HepG2 (cell line): ENCODE results near the gene ATRNL1. TPM values are rescaled to one million over a fixed set of nuclear protein-coding genes. Genes with fewer than 3 reads are reported as not detected.
"Not testable (repeated sequence)": the region's sequence is repeated elsewhere in the genome, so short reads cannot be mapped to it uniquely, and the experiment has no call there.

ENCODE experiments used
- ATAC-seq: fragments of 200-7000 bp; cut with Tn5 transposase; 3 replicates; pipeline ENCODE4 v1.9.1; 2020; ENCODE audit warnings: mild to moderate bottlenecking, moderate library complexity
- BruUV-seq: library from RNA; stranded (reverse); fragments of 400-500 nt; replicated peaks from 2 replicates; lab custom pipeline; 2021; lab: Mats Ljungman, UMichigan
- CTCF ChIA-PET: fragments of 300-600 bp; formaldehyde crosslinking; extraction: SDS; loops from one replicate; lab custom pipeline; 2021; ENCODE audit warnings: low total read pairs, inconsistent platforms, low intra/inter-chr PET ratio; lab: Yijun Ruan, JAX
- POLR2A ChIA-PET: fragments of 350-600 bp; sonication (Branson Sonifier 250); formaldehyde crosslinking; loops from one replicate; lab custom pipeline; 2020; ENCODE audit warnings: antibody characterized with exemption, inconsistent platforms; lab: Yijun Ruan, JAX
- DNase-seq: peaks from one replicate; pipeline ENCODE4 v3.0.0-alpha.2; 2015; ENCODE audit warnings: low spot score
- FAIRE-seq: peaks from 3 replicates; lab custom pipeline; 2011; peaks lifted over from hg19 to GRCh38; lab: Jason Lieb, UNC
- H2AFZ ChIP-seq: one replicate; pipeline ENCODE4 v1.6.1; 2011; ENCODE audit warnings: low read length, inconsistent platforms
- H3K27ac ChIP-seq: fragments of 300-600 bp; 3 replicates; pipeline ENCODE4 v1.8.0; 2011; ENCODE audit warnings: mixed run types, mild to moderate bottlenecking, mixed read lengths, low read length, inconsistent platforms; ENCODE audit not compliant: insufficient read depth; ENCODE audit errors: extremely low read length
- H3K27me3 ChIP-seq, 2 experiments: fragments of 200-600 bp in 1 of 2; 2 replicates in 1 of 2; 3 replicates in 1 of 2; pipeline versions ENCODE4 v1.6.0 to v1.8.0; 2011; ENCODE audit warnings: low read length in 2 of 2, mild to moderate bottlenecking in 2 of 2, moderate library complexity in 2 of 2, inconsistent platforms in 1 of 2; ENCODE audit not compliant: insufficient read depth in 2 of 2, control insufficient read depth in 1 of 2
- H3K36me3 ChIP-seq, 2 experiments: fragments of 200-600 bp in 1 of 2; replicated peaks in 1 of 2; 2 replicates in 1 of 2; 3 replicates in 1 of 2; pipeline versions ENCODE4 v1.5.1 to v1.8.0; 2011; ENCODE audit warnings: low read length in 2 of 2, inconsistent platforms in 1 of 2; ENCODE audit not compliant: insufficient read depth in 2 of 2, control insufficient read depth in 1 of 2
- H3K4me1 ChIP-seq: 2 replicates; pipeline ENCODE4 v1.5.1; 2012; ENCODE audit warnings: low read length, inconsistent platforms; ENCODE audit not compliant: insufficient read depth
- H3K4me2 ChIP-seq: 2 replicates; pipeline ENCODE4 v1.6.0; 2011; ENCODE audit warnings: low read depth, low read length, inconsistent platforms
- H3K4me3 ChIP-seq, 3 experiments: fragments of 200-600 bp in 1 of 3; sonication (generic), shearing (Covaris generic) in 1 of 3; replicated peaks in 1 of 3; 2 replicates each; pipeline ENCODE4 v1.5.1; 2011 to 2016; ENCODE audit warnings: low read length in 3 of 3, inconsistent platforms in 2 of 3, low read depth in 2 of 3, mild to moderate bottlenecking in 2 of 3, control low read depth in 1 of 3, mixed read lengths in 1 of 3; ENCODE audit not compliant: insufficient read depth in 1 of 3
- H3K79me2 ChIP-seq: one replicate; pipeline ENCODE4 v1.6.1; 2011; ENCODE audit warnings: low read length, inconsistent platforms; ENCODE audit not compliant: insufficient read depth
- H3K9ac ChIP-seq: 2 replicates; pipeline ENCODE4 v1.6.0; 2011; ENCODE audit warnings: mild to moderate bottlenecking, low read depth, low read length, inconsistent platforms; ENCODE audit not compliant: insufficient read depth
- H3K9me3 ChIP-seq: 2 replicates; pipeline ENCODE4 v1.5.1; 2012; ENCODE audit warnings: mild to moderate bottlenecking, low read length
- H4K20me1 ChIP-seq: 2 replicates; pipeline ENCODE4 v1.6.0; 2011; ENCODE audit warnings: inconsistent platforms, mild to moderate bottlenecking, low read length, moderate library complexity; ENCODE audit not compliant: insufficient read depth
- STAT5B ChIP-seq: sonication (generic); formaldehyde crosslinking; IDR thresholded peaks from 2 replicates; pipeline ENCODE4 v1.4.0; 2020; ENCODE audit warnings: missing genetic modification reagents
- THRA ChIP-seq: sonication (generic); formaldehyde crosslinking; IDR thresholded peaks from 2 replicates; pipeline ENCODE4 v1.4.0; 2020; ENCODE audit warnings: missing genetic modification reagents, borderline replicate concordance
- ZSCAN9 ChIP-seq: IDR thresholded peaks from 2 replicates; pipeline ENCODE4 v1.6.1; 2016; ENCODE audit warnings: borderline replicate concordance
- WGBS: methylation state at CpG from one replicate; pipeline ENCODE4 v1.1.6; 2017; ENCODE audit warnings: low lambda C conversion rate; 5-methylcytosine and 5-hydroxymethylcytosine counted together
- in situ Hi-C: cut with HindIII; loops from 2 replicates; pipeline ENCODE4 v1.10.0; 2017; ENCODE audit warnings: low pct_unique_long_range_greater_than_20kb; ENCODE audit not compliant: extremely low pct_ligation_motif_present
- intact Hi-C: fragments of 100-400 bp; cut with micrococcal nuclease; formaldehyde crosslinking; loops from one replicate; pipeline ENCODE4 v1.10.0; 2022; ENCODE audit not compliant: unreplicated experiment
- polyA plus RNA-seq, 8 experiments: library from polyadenylated mRNA; depleted of rRNA in 3 of 8; stranded (reverse) in 7 of 8; unstranded in 1 of 8; fragments of >200 nt; fragmentation: Illumina TruSeq in 4 of 8; extraction: Trizol in 4 of 8; gene quantifications; 2 replicates each; pipeline versions ENCODE4 v1.2.1 to v1.2.3, GENCODE V29; 2011 to 2016; ENCODE audit warnings: low read depth in 4 of 8, missing spikeins in 1 of 8, mixed read lengths in 1 of 8; ENCODE audit not compliant: insufficient read depth in 1 of 8
- total RNA-seq, 5 experiments: library from RNA; depleted of rRNA; stranded (reverse); fragments of >200 nt; fragmentation: Illumina TruSeq; extraction: Trizol; gene quantifications; 2 replicates each; pipeline ENCODE4 v1.2.3, GENCODE V29; 2016; ENCODE audit warnings: low read depth in 1 of 5

Gene ATRNL1
- total and polyA plus RNA-seq, 2 of the 13 experiments (the other 11 are each of a cell fraction or from before 2014, with no cell fraction given) = 0.04 TPM; not detected in 1

GRCh38 chr10:115826396-115826795 lies 733.2 kb downstream of the ATRNL1 start (continued):
- no peak for TF ChIP-seq THRA (CRISPR knock-in tag)
- no peak for TF ChIP-seq ZSCAN9

- no TSS peak for BruUV-seq
- DNase-seq = no peak
- TF ChIP-seq STAT5B (CRISPR knock-in tag) = no peak
- H3K4me2 ChIP-seq = no peak overlapping the region
- no peak overlapping the region for H3K9ac ChIP-seq
- no peak for ATAC-seq
- no peak for FAIRE-seq
- ChIA-PET CTCF (no interaction called here), POLR2A (no interaction called here)
- no peaks in the 10 kb centered on the region for H3K4me1 ChIP-seq
- in situ Hi-C loops = no loop called here
- WGBS = 15% methylated on average over 6 of the region's 6 CpGs
- no peak overlapping the region for H3K4me3 ChIP-seq
- H2AFZ ChIP-seq = no peak overlapping the region
- H3K27ac ChIP-seq = no peak overlapping the region
- no peaks in the 10 kb centered on the region for H4K20me1 ChIP-seq
- H3K9me3 ChIP-seq = no peaks in the 10 kb centered on the region
- intact Hi-C loops = no loop called here
- H3K27me3 ChIP-seq = no peaks in the 10 kb centered on the region
- no peaks in the 10 kb centered on the region for H3K79me2 ChIP-seq
- H3K36me3 ChIP-seq = no peaks in the 10 kb centered on the region
Measured at GRCh38 chr10:115827231-115828009, 734.3 kb downstream of the ATRNL1 start.

DNA sequence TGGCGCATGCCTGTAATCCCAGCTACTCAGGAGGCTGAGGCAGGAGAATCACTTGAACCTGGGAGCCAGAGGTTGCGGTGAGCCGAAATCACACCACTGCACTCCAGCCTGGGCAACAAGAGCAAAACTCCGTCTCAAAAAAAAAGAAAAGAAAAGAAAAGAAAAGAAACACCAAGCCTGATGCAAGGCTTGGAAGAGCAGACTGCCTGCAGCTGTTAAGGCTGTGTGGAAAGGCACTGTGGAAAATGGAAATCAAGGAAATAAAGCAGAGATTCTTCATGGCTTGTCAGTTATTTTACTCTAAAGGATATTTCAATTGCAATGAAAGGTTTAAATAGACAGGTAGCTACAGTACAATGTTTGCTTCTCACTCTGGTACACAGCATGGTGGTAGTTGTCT lies 735.0 kb downstream of the ATRNL1 start:
- H3K9ac ChIP-seq, ATAC-seq, H3K27me3 ChIP-seq, H3K36me3 ChIP-seq, BruUV-seq, H3K4me3 ChIP-seq, H3K27ac ChIP-seq, intact Hi-C loops, H3K4me1 ChIP-seq, H3K9me3 ChIP-seq, H2AFZ ChIP-seq, FAIRE-seq, POLR2A ChIA-PET, in situ Hi-C loops, H3K79me2 ChIP-seq, H4K20me1 ChIP-seq, H3K4me2 ChIP-seq, CTCF ChIA-PET, DNase-seq: not testable (repeated sequence)
- WGBS = 76% methylated on average over 4 of the region's 4 CpGs
